Stimulated activated naive CD8-positive, alpha-beta T cell treated with anti-CD3 and anti-CD28 coated beads, Interleukin-15, Interleukin-2, amounts not matched to agents 100 U/mL and 50 U/mL, for 24 hours (primary cell): Measurements from ENCODE around the gene ABL1.
"Not testable (repeated sequence)": the region's sequence is repeated elsewhere in the genome, so short reads cannot be mapped to it uniquely, and the experiment has no call there.

Experiments used
- ATAC-seq: fragments of 150-1000 bp; cut with Tn5 transposase; one replicate; pipeline ENCODE4 v1.10.0; 2021
- DNase-seq: peaks from one replicate; pipeline ENCODE4 v3.0.0; 2021

ABL1 gene

DNA sequence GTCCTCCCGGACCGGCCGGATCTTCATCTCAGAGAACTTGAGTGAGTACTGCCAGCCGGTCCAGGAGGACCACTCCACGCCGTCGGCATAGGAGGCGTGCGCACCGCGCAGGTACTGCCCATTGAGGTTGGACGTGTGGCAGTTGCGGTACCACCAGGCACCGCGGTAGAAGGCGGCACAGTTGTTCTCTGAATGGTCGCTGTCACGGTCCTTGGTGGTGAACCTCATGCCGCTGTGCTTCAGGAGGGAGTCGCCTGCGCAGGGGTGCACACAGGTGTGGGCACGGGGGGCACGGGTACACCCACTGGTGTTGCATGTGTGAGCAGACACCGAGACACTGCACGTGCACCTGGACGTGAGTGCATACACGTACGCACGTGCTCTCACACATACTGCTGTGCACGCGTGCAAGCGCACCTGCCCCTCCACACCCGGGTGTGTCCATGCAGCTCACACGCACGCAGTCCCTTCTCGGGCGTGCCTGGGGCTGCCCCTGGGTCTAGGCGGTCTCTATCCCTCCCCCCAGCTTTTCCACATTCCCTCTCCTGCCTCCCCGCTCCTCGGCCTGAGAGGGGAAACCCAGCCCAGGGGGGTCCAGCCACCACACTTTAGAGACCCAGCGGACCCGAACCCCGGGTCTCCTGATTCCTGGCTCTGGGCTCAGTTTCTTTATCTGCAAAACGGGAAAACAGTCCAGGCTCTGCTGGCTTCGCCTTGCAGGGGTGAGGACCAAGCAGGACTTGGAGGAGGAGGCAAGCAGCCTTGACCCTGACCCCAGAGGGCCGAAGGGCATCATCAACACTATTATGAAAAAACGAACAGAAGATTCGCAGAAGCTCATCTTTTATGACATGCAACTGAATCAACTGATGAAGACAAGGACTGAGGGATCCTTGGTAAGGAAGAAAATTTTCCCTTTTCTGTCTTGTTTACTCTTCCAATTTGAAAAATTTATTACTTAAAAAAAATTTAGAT lies 69.3 kb downstream of the ABL1 start:
- no peak for DNase-seq
- ATAC-seq, result no peak

DNA sequence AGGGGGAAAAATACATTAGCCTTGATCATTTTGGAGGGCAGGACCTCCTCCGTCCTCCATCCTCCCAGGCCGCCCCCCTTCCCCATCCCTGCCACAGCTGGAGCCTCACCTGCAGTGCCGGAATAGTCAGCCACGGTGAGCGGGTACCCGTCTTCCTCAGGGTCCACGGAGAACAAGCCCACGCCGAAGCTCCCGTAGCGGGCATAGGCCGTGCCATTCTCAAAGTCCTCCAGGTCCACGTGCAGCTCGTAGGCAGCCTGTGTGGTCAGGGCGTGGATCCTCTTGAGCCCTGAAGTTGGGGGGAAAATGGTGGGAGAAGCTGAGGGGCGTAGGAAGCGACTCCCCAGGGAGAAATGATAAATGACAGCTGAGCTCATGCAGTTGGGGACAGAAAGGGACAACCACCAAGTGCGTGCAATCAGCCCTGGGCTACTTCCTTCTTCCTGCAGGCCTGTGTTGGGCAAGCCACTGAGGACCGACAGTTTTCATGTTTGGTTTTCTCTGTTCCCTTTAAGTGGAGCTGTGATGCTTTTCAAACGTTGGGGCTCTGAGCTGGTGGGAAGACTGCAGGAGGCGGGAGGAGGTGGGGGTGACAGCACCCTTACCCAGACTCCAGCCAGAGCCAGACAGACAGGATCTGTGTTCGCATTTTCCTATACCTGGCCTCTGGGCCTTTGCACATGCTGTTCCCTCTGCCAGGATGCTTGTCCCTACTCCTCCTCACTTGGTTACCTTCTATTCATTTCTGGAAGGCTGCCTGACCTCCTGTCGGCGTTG lies 70.3 kb downstream of the ABL1 start:
- ATAC-seq (no peak), DNase-seq (no peak)

DNA sequence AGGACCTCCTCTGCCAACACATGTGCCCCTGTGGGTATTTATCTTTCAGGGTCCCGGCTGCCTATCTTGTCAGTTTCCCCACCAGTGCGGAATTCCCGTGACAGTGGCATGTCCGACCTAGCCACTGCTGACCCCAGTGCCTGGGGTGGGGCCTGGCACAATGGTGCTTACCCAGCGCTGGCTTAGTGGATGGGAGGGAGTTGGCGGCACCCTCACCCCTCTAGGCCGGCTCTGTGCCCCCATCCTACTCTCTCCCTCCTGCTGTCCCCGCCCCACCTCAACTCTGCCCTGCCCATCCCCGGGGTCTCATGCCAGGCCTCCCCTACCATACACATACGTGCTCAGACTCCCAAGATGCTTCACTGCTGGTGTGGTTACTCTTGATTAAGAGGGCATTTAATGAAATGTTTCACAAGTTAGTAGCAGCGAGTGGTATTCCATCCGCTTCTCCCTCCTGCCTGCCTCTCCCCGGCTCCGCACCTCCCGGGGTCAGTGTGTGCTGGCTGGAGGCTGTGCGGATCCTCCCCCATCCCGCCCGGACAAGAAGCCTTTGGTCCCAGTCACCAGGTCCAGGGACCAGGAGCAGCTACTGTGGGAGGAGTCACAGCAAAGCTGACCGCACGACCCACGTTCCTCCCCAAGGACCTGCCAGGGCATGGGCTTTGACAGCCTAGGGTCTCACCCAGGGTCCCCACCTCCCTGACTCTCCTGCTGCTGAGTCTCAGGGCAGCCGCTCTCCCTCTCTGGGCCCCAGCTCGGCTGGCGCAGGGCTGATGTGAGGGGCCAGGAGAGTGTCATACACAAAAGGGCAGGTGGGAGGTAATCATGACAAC lies 71.1 kb downstream of the ABL1 start:
- no peak for DNase-seq
- ATAC-seq, result no peak

DNA sequence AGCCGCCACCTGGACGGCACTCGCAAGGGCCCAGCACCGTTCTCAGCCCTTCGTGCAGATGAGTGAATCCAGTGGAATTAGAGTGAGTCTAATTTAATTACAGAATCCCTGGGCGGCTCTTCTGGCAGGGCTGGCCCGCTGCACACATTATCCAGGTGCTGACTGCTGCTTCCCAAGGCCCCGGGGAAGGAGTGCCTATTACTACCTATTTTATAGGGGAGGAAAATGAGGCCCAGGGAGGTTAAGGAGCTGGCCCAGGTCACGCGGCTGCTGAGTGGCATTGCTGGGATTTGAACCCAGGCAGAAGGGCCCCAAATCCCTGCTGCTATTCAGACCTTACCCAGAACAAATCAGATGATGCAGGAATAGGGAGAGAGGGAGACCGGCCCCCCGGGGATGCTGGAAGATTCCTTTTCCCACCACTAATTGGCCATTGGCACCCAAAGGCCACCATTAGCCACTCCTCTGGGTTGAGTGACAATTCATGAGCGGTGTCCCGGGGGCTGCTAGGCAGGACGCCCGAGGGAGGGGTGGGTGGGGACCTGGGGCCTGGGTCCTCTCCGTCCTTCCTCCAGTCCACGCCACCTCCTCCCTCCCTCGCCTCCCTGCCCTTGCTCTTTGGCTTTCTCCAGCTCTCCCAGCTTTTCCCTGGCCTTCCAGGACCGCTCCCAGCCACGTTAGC lies 71.8 kb downstream of the ABL1 start:
- no peak for DNase-seq
- no peak for ATAC-seq

DNA sequence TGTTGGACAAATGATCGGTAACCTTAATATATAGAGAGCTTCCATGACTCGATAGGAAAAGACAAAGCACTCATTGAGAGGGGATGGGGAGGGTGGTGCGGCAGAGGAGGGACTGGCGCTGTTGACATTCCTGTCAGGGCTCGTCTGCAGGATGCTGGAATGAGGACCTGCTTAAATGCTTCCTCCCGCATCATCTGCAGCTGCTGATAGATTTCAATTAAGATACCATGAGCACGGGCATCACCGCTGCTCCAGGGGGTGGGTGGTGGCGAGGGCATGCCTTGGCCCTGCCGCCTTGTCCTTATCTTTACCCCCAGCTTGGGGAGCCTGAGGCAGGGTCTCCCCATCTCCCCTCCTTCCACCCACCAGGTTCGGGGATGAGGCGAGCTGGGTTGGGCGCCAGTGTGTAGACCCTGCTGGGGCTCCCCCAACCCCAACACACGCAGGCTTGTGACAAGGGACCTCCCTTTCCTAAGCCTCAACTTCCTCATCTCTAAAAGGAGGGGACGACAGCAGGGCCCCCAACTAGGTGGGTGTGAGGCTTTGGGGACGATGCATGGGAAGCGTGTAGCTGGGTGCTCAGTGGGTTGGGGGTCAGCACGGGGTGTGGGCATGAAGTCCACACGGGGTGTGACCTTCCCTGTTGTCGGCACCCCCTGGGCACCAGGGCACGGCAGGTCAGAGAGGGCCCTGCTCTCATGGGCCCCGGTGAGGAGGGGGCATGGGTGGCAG lies 73.3 kb downstream of the ABL1 start:
- no peak for DNase-seq
- no peak for ATAC-seq

DNA sequence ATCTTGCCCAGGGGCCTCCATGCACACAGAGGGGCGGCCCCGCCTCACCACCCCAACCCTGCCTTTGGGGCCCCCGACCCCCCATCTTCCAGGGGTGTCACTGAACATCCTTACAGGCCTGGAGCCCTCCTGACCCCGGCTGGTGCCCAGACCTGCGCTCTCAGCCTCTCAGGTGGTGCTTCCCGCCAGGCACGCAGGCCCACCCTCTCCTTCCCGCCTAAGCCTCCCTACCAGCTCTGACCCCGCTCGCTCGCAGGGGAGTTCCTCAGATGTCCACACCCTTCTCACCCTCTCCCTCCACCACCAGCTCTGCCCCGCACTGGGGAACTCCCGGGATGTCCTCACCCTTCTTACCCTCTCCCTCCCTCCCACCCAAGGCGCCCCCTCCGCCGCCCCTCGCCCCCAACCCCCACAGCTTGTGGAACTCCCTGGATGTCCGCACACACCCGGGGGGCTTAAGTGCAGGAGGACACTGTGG lies 73.9 kb downstream of the ABL1 start:
- peak; percentile 11 for ATAC-seq
- DNase-seq, result no peak

DNA sequence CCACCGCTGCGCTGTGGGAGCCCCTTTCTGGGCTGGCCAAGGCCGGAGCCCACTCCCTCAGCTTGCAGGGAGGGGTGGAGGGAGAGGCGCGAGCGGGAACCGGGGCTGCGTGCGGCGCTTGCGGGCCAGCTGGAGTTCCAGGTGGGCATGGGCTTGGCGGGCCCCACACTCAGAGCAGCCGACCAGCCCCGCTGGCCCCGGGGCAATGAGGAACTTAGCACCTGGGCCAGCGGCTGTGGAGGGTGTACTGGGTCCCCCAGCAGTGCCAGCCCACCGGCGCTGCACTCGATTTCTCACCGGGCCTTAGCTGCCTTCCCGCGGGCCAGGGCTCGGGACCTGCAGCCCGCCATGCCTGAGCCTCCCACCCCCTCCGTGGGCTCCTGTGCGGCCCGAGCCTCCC lies 75.0 kb downstream of the ABL1 start:
- not testable (repeated sequence) for ATAC-seq, DNase-seq

DNA sequence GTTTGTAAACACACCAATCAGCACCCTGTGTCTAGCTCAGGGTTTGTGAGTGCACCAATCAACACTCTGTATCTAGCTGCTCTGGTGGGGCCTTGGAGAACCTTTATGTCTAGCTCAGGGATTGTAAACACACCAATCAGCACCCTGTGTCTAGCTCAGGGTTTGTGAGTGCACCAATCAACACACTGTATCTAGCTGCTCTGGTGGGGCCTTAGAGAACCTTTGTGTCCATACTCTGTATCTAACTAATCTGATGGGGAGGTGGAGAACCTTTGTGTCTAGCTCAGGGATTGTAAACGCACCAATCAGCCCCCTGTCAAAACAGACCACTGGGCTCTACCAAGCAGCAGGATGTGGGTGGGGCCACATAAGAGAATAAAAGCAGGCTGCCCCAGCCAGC lies 75.6 kb downstream of the ABL1 start:
- DNase-seq, ATAC-seq: not testable (repeated sequence)

DNA sequence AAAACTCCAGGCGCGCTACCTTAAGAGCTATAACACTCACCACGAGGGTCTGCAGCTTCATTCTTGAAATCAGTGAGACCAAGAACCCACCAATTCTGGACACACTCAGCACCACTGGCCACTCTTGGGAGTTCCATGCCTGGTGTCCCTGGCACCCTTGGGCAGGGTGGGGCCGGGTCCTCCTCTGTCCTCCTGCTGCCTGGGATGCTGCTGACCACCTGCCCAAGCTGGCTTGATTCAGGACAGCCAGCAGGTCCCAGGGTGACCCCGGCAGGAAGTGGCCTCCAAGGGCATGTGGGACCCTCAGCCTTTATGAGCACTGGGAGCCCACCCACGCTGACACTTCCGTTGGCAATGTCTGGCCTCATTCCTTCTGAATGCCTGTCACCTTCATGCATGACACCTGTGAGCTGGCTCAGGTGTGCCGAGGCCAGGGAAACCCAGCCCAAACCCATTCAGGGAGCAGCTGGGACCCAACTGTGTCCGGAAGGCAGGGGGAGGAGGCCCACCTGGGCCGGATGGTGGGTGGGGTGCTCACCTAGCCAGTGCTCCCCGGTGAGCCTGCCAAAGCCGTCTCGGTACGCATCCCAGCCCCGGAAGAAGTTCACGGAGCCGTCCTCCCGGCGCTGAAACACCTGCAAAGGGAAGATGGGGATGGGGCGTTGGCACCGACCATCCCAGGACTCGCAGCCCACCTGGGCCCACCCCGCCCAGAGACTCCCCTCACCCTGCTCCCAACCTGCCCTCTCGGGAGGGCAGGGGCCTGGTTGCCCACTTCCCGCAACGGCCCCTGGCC lies 76.4 kb downstream of the ABL1 start:
- DNase-seq, result no peak
- ATAC-seq, result no peak

DNA sequence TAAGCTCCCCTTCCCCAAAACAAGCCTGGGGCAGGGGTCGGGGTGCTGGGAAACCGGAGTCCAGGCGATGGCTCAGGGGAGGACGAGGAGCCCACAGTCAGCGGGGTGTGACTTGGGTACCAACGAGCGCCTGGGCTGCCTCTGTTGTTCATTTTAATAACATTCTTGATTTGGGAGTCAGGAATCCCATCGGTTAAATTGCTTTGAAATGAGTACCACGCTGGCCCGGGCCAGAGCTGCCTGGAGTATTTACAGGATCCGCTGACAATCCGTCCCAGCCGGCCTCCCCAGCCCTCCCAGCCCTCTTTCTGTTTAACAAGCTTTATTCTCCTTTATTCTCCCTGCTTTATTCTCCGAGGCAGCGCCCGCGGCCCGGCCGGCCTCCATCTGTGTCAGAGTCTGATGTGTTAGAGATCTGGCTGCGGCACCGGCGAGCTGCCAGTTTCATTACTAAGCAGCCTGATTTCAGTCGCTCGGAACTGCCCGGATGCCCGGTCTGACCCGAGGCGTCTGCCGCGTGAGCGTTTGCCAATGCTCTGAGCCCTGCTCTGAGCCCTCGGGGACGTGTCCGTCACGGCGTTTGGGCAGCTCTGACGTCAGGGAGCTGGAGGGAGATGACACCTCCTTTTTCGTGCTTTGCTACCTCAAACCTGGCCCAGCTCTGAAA lies 78.0 kb downstream of the ABL1 start:
- DNase-seq, result no peak
- ATAC-seq, result no peak

DNA sequence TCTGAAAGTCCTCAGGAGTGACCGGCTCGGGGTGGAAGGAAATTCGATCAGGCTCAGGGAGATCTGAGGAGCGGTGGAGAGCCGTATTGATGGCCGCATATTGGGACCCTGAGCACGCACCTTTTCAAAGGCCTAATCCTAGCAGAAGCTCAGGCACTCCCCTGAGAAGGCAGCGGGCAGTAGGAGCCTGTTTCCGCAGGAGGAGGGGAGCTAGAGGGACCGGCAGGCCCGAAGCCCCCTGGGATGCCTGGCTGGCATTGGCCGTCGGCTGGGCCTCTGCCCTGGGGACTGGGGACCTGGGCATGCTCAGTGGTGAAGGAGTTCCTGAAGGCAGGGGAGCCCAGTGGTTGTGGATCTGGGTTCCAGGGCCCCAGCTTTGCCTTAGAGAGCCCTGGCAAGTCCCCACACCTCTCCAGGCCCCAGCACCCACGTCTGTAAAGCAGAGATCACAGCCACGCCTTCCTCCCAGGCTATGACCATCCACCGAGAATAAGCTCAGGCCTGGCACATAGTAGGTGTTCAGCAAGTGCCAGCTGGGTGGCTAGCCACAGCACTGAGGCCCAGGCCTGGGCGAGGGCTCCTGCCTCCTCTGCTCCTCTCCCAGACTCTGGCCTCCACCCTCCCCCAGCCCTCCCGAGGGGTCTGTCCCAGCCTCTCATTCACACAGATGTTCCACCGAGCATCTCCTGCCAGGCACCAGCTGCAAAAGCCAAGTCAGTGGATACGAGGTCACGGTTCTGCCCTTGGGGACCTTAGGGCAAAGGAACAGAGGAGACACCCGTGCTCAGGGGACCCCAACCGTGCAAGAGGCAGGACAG lies 78.8 kb downstream of the ABL1 start:
- ATAC-seq (no peak), DNase-seq (no peak)

DNA sequence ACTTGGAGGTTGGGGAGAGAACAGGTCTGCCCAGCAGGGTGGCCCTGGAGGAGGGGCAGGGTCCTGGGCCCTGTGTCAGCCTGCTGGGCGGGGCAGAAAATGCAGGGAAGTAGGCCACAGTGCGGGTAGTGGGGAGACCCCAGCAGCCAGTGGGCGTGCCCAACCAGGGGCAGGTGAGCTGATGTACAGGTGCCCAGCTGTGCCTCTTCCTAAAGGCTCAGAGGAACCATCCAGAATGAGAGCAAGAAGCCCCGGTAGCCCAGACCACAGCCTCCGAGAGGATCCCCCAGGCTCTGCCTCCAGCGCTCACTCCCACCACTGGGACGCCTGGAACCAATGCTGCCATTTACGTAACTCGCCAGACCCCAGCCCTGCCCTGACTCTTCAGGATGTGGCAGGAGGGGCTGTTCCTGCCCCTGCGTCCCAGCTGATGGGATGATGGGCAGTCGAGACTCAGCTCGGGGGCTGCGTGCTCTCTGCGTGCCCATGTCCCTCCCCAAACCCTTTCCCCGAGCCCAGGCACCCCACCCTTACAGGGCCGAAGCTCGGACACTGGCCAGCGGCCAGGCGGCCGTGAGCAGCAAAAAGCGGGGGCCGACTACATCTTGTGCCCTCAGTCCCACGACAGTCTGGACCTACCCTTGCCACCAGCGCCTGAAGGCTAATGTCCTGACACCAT lies 79.5 kb downstream of the ABL1 start:
- peak; percentile 14 for ATAC-seq
- DNase-seq, result no peak

DNA sequence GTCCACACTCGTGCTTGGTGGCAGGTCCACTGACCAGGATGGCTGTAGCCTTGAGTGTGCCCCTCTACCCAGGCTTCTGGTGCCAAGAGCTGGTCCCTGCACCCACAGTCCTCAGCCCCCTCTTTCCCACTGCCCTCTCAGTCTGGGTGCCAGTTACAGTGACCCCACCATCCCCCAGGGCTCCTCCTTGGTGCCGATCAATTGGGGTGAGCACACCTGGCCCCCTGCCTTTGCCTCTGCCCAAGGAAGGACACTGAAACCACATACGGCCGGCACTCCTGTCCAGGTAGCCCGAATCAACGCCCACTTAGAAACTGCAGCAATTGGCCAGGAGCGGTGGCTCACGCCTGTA lies 80.0 kb downstream of the ABL1 start:
- DNase-seq (no peak), ATAC-seq (no peak)

DNA sequence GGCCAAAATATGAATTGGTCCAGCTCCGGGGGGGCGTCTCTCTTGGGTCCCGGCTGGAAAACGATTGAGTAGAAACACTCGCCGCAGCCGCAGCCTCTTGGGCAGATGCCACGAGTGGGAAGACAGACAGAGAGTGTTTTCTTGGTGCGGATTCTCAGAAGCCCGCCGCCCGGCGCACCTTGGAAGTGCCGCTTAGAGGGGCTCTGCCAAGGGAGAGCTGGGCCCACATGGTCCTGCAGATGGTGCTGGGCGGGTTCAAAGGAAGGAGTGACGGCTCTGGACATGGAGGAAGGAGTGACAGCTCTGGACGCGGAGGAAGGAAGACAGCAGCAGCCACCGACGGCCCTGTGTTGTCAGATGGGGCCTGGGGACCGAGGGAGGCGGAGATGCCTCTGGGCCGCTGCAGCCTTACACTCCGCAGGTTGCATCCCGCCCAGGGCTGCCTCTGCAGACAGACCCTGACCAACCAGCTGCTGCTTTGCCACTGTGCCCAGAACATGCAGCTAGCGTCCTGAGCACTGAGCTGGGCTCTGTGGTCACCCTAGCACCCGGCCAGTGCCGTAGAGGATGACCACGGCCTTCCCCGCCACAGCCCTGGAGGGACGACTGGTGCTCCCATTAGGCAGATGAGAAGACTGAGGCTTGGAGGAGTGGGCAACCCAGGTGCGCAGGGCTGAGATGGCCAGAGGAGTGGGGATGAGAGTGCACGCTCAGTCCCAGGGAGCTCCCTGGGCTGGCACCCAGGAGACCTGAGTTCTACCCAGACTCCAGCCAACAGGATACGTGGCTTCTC lies 82.3 kb downstream of the ABL1 start:
- DNase-seq (no peak), ATAC-seq (no peak)

DNA sequence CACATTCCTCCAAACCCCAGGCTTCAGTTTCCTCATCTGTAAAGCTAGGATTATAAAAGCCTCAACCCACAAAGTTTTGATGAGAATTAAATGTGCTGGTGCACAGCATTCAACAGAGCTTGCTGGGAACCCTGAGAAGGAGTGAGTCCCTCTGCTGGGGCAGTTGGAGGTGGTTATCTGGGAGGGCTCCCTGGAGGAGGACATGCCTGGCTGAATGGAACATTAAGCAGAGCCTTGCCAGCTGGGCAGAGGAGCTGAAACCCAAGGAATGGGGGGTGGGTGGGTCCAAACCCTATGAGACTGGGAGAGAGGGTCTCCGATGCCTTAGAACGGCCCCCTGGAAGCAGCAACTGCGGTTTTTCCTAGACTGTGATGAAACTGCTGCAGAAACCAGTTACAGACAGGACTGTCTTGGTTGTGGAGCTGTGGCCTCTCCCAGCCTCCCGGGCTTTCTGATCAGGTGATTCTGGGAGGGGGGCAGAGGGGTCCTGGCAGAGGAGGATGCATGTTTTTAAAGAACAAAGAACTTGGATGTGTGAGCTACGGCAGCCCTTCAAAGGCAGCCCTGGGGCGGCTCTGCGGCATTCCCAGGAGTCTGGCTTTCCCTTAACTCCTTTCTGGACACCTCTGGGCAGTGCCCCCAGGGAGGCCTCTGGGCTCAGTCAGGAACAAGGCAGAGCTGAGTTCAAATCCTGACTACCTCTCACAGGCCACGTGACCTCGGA lies 83.2 kb downstream of the ABL1 start:
- ATAC-seq, result no peak
- DNase-seq, result no peak

DNA sequence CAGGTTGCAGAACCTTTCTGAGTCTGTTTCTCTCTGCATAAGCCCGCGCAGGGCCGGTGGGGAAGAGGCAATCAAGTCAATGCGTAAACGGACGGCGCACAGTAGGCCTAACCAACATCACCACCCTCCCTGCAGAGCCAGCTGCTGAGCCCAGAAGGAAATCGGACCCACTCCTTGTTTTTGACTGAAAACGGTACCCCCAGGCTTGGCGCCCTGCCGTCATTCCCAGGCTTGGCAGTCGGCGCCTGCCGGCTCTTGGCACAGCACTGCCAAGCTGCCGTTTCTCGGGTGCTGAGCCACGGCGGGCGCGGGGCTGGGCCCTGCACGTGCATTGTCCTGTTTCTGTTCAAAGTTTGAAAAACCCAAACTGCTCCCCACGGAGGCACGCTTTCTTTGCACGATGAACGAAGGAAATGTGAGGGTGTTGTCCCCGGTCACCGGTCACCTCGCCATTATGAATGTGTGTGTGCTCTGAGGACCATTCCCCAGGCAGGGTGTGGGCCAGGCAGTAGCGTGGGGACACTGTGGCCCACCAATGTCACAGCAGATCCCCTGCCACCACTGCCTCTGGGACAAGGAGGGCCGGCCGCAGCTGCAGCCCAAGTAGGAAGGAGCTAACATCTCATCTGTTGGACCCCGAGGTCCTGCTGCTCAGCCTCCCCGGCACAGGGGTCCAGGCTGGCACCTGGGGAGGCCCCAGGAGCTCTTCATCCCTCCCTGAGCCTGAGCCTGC lies 83.9 kb downstream of the ABL1 start:
- DNase-seq (no peak), ATAC-seq (no peak)
